Keratinocyte (primary cell): Measurements from ENCODE around the gene C13orf42. TPM values are rescaled to one million over a fixed set of nuclear protein-coding genes. Genes with fewer than 3 reads are reported as not detected.

ENCODE experiments used
- DNase-seq: peaks from one replicate; pipeline ENCODE4 v3.0.0-alpha.2; 2011; ENCODE audit warnings: low read depth, missing footprints, low spot score
- FAIRE-seq: peaks from 2 replicates; lab custom pipeline; 2011; peaks lifted over from hg19 to GRCh38; lab: Jason Lieb, UNC
- H2AFZ ChIP-seq: 2 replicates; pipeline ENCODE4 v1.6.0; 2012; ENCODE audit warnings: low read length, control low read depth, inconsistent platforms; ENCODE audit not compliant: control insufficient read depth
- H3K27ac ChIP-seq: 2 replicates; pipeline ENCODE4 v1.5.1; 2011; ENCODE audit warnings: low read length; ENCODE audit not compliant: control insufficient read depth, insufficient read depth
- H3K27me3 ChIP-seq: 3 replicates; pipeline ENCODE4 v1.6.0; 2011; ENCODE audit warnings: low read length; ENCODE audit not compliant: control insufficient read depth, insufficient read depth; ENCODE audit errors: extremely low read depth
- H3K36me3 ChIP-seq, 2 experiments: 2 replicates in 1 of 2; 3 replicates in 1 of 2; pipeline ENCODE4 v1.5.1; 2011; ENCODE audit warnings: low read length in 2 of 2, mild to moderate bottlenecking in 1 of 2; ENCODE audit not compliant: control insufficient read depth in 2 of 2, insufficient read depth in 2 of 2; ENCODE audit errors: extremely low read depth in 1 of 2
- H3K4me1 ChIP-seq: 3 replicates; pipeline ENCODE4 v1.5.1; 2011; ENCODE audit warnings: low read length; ENCODE audit not compliant: control insufficient read depth, insufficient read depth; ENCODE audit errors: extremely low read depth
- H3K4me2 ChIP-seq: 3 replicates; pipeline ENCODE4 v1.6.0; 2011; ENCODE audit warnings: low read depth, low read length; ENCODE audit not compliant: control insufficient read depth, insufficient read depth; ENCODE audit errors: extremely low read depth
- H3K4me3 ChIP-seq, 3 experiments: fragments of 200-600 bp in 1 of 3; sonication (generic) in 1 of 3; 2 replicates in 2 of 3; 3 replicates in 1 of 3; pipeline ENCODE4 v1.5.1; 2011 to 2016; ENCODE audit warnings: low read length in 3 of 3, mild to moderate bottlenecking in 3 of 3, control low read depth in 2 of 3, inconsistent platforms in 1 of 3, low read depth in 1 of 3, mixed read lengths in 1 of 3, mixed run types in 1 of 3, moderate library complexity in 1 of 3; ENCODE audit not compliant: control insufficient read depth in 2 of 3, insufficient read depth in 2 of 3; ENCODE audit errors: extremely low read depth in 1 of 3
- H3K79me2 ChIP-seq: 2 replicates; pipeline ENCODE4 v1.6.0; 2012; ENCODE audit warnings: low read length; ENCODE audit not compliant: control insufficient read depth, insufficient read depth
- H3K9ac ChIP-seq: 3 replicates; pipeline ENCODE4 v1.6.0; 2011; ENCODE audit warnings: low read length; ENCODE audit not compliant: control insufficient read depth, insufficient read depth; ENCODE audit errors: extremely low read depth
- H3K9me1 ChIP-seq: 3 replicates; pipeline ENCODE4 v1.6.0; 2011; ENCODE audit warnings: low read length; ENCODE audit not compliant: control insufficient read depth, insufficient read depth; ENCODE audit errors: extremely low read depth
- H3K9me3 ChIP-seq: 2 replicates; pipeline ENCODE4 v1.5.1; 2012; ENCODE audit warnings: low read depth, low read length; ENCODE audit not compliant: control insufficient read depth
- H4K20me1 ChIP-seq: 3 replicates; pipeline ENCODE4 v1.6.0; 2011; ENCODE audit warnings: low read length; ENCODE audit not compliant: control insufficient read depth, insufficient read depth; ENCODE audit errors: extremely low read depth
- CTCF ChIP-seq, 3 experiments: IDR thresholded peaks in 1 of 3; conservative IDR thresholded peaks in 1 of 3; optimal IDR thresholded peaks in 1 of 3; 2 replicates in 2 of 3; 3 replicates in 1 of 3; pipeline versions ENCODE3 to v1.5.1; 2011; ENCODE audit warnings: low read length in 3 of 3, mild to moderate bottlenecking in 3 of 3, moderate library complexity in 2 of 3, control low read depth in 1 of 3, inconsistent platforms in 1 of 3; ENCODE audit not compliant: insufficient read depth in 2 of 3; ENCODE audit errors: extremely low read depth in 1 of 3
- EZH2 ChIP-seq: IDR thresholded peaks from one replicate; pipeline ENCODE4 v1.6.1; 2012; ENCODE audit warnings: inconsistent platforms, mild to moderate bottlenecking, low read length, moderate library complexity
- dilution Hi-C: fragments of 300-500 bp; cut with MboI; formaldehyde crosslinking; loops from one replicate; pipeline ENCODE4 v1.7.0; 2020; ENCODE audit warnings: low sequenced_read_pairs; ENCODE audit not compliant: extremely low pct_ligation_motif_present
- polyA plus RNA-seq, 5 experiments: library from polyadenylated mRNA; depleted of rRNA in 3 of 5; stranded (reverse) in 3 of 5; stranded (forward) in 1 of 5; unstranded in 1 of 5; fragments of >200 nt; gene quantifications; 1 replicate in 1 of 5; 2 replicates in 3 of 5; 3 replicates in 1 of 5; pipeline versions ENCODE4 v1.2.1 to v1.2.3, GENCODE V29; 2011 to 2012; ENCODE audit warnings: missing spikeins in 2 of 5, low read depth in 1 of 5, low replicate concordance in 1 of 5

Gene C13orf42
- polyA plus RNA-seq, 1 donor (not counting 4 experiments of a cell fraction or from before 2014, with no cell fraction given), result not detected

GRCh38 chr13:51107996-51108395, 3.1 kb downstream of the C13orf42 start:
- dilution Hi-C loops, result no loop called here
- no peak overlapping the region for H3K27ac ChIP-seq
- H3K4me3 ChIP-seq, result no peak overlapping the region
- no peak for DNase-seq
- no peak for TF ChIP-seq EZH2
- TF ChIP-seq CTCF (optimal IDR thresholded peaks at IDR 0.05 in 1 of 3, IDR thresholded peaks at IDR 0.05 in 1 of 3, conservative IDR thresholded peaks at IDR 0.05 in 1 of 3; ENCODE audit: extremely low read depth in 1 of 3, insufficient read depth in 2 of 3, low read length in 3 of 3), result no peak
- no peak overlapping the region for H2AFZ ChIP-seq
- H3K79me2 ChIP-seq, result no peaks in the 10 kb centered on the region
- H4K20me1 ChIP-seq, result no peaks in the 10 kb centered on the region
- no peaks in the 10 kb centered on the region for H3K4me1 ChIP-seq
- H3K9me1 ChIP-seq, result no peaks in the 10 kb centered on the region
- no peak for FAIRE-seq
- no peak overlapping the region for H3K9ac ChIP-seq
- H3K27me3 ChIP-seq, result peaks cover 6% of the 10 kb centered on the region
- no peak overlapping the region for H3K4me2 ChIP-seq
- H3K36me3 ChIP-seq, result no peaks in the 10 kb centered on the region
- H3K9me3 ChIP-seq, result no peaks in the 10 kb centered on the region

- H2AFZ ChIP-seq, result no peak overlapping the region
- no peak for FAIRE-seq
Measured at GRCh38 chr13:51105046-51105445, 6.0 kb downstream of the C13orf42 start.

More at GRCh38 chr13:51105046-51105445, 6.0 kb downstream of the C13orf42 start:
- Histone ChIP-seq H3K9ac (no peak overlapping the region), H3K9me1 (no peaks in the 10 kb centered on the region), H3K4me2 (no peak overlapping the region), H3K4me1 (no peaks in the 10 kb centered on the region), H3K27me3 (peaks cover 3% of the 10 kb centered on the region), H3K36me3 (no peaks in the 10 kb centered on the region), H4K20me1 (no peaks in the 10 kb centered on the region), H3K4me3 (no peak overlapping the region), H3K79me2 (no peaks in the 10 kb centered on the region), H3K9me3 (no peaks in the 10 kb centered on the region), H3K27ac (no peak overlapping the region)
- dilution Hi-C loops, result no loop called here
- no peak for DNase-seq
- TF ChIP-seq EZH2 (no peak), CTCF (optimal IDR thresholded peaks at IDR 0.05 in 1 of 3, IDR thresholded peaks at IDR 0.05 in 1 of 3, conservative IDR thresholded peaks at IDR 0.05 in 1 of 3; ENCODE audit: extremely low read depth in 1 of 3, insufficient read depth in 2 of 3, low read length in 3 of 3) (no peak)
